Neural progenitor cell (in vitro differentiated cells): ENCODE data around the gene TBC1D9B. TPM values are rescaled to one million over a fixed set of nuclear protein-coding genes. Genes with fewer than 3 reads are reported as not detected.

Experiments used
- DNase-seq: peaks from one replicate; pipeline ENCODE4 v3.0.0-alpha.2; 2016; ENCODE audit warnings: low spot score
- H2AFZ ChIP-seq: fragments of 200-600 bp; sonication (generic); replicated peaks from 2 replicates; pipeline ENCODE4 v1.6.1; 2016; ENCODE audit warnings: antibody characterized with exemption
- H3F3A ChIP-seq: fragments of 200-600 bp; sonication (generic); 2 replicates; pipeline ENCODE4 v1.6.1; 2016; ENCODE audit warnings: antibody characterized with exemption, low read depth
- H3K27ac ChIP-seq: fragments of 200-600 bp; sonication (generic); 2 replicates; pipeline ENCODE4 v1.5.1; 2016; ENCODE audit warnings: mild to moderate bottlenecking
- H3K27me3 ChIP-seq: fragments of 200-600 bp; sonication (generic); 2 replicates; pipeline ENCODE4 v1.6.1; 2016; ENCODE audit warnings: mild to moderate bottlenecking, moderate library complexity
- H3K36me3 ChIP-seq: fragments of 200-600 bp; sonication (generic); 2 replicates; pipeline ENCODE4 v1.5.1; 2016
- H3K4me1 ChIP-seq: fragments of 200-600 bp; sonication (generic); 2 replicates; pipeline ENCODE4 v1.6.1; 2016; ENCODE audit warnings: mixed run types
- H3K4me2 ChIP-seq: fragments of 200-600 bp; sonication (generic); 2 replicates; pipeline ENCODE4 v1.6.1; 2016
- H3K4me3 ChIP-seq: fragments of 200-600 bp; sonication (generic); 2 replicates; pipeline ENCODE4 v1.5.1; 2016
- H3K79me2 ChIP-seq: fragments of 200-600 bp; sonication (generic); 2 replicates; pipeline ENCODE4 v1.6.1; 2016; ENCODE audit warnings: low read depth
- H3K9ac ChIP-seq: fragments of 200-600 bp; sonication (generic); 2 replicates; pipeline ENCODE4 v1.6.1; 2016
- H3K9me3 ChIP-seq: fragments of 200-600 bp; sonication (generic); 2 replicates; pipeline ENCODE4 v1.5.1; 2016; ENCODE audit warnings: low read depth
- H4K20me1 ChIP-seq: fragments of 200-600 bp; sonication (generic); 2 replicates; pipeline ENCODE4 v1.6.1; 2016; ENCODE audit warnings: low read depth
- H3K27ac Mint-ChIP-seq: 3 replicates; pipeline ENCODE4 v1.8.0; 2021; ENCODE audit warnings: mixed read lengths
- H3K27me3 Mint-ChIP-seq: 2 replicates; pipeline ENCODE4 v1.8.0; 2022; ENCODE audit warnings: low read depth, mild to moderate bottlenecking, inconsistent platforms, moderate library complexity, mixed read lengths; ENCODE audit not compliant: insufficient read depth
- H3K36me3 Mint-ChIP-seq: 3 replicates; pipeline ENCODE4 v1.8.0; 2021; ENCODE audit warnings: mixed read lengths
- H3K4me1 Mint-ChIP-seq: 3 replicates; pipeline ENCODE4 v1.8.0; 2021; ENCODE audit warnings: mixed read lengths
- H3K4me3 Mint-ChIP-seq: 3 replicates; pipeline ENCODE4 v1.8.0; 2021; ENCODE audit warnings: mild to moderate bottlenecking, moderate library complexity, mixed read lengths
- H3K9me3 Mint-ChIP-seq: 3 replicates; pipeline ENCODE4 v1.8.0; 2020; ENCODE audit warnings: mixed read lengths
- CTCF ChIP-seq: fragments of 200-600 bp; sonication (generic); IDR thresholded peaks from 2 replicates; pipeline ENCODE4 v1.5.1; 2017; ENCODE audit warnings: antibody characterized with exemption, mild to moderate bottlenecking
- EZH2 ChIP-seq: fragments of 200-600 bp; sonication (generic); IDR thresholded peaks from 2 replicates; pipeline ENCODE4 v1.6.1; 2017; ENCODE audit warnings: antibody characterized with exemption, mild to moderate bottlenecking, moderate library complexity
- EZH2phosphoT487 ChIP-seq: fragments of 200-600 bp; sonication (generic); IDR thresholded peaks from 2 replicates; pipeline ENCODE4 v1.6.1; 2017; ENCODE audit warnings: antibody characterized with exemption
- total RNA-seq: library from RNA; depleted of rRNA; stranded (reverse); fragments of >200 nt; gene quantifications from 2 replicates; pipeline ENCODE4 v1.2.3, GENCODE V29; 2015; ENCODE audit warnings: low replicate concordance

Gene TBC1D9B
- total RNA-seq, 1 donor from 2014 or later: 26.7 TPM

- Histone ChIP-seq H3K4me1 (peaks cover 20% of the 10 kb centered on the region), H4K20me1 (peaks cover 4% of the 10 kb centered on the region), H3K27me3 (no peaks in the 10 kb centered on the region), H3K36me3 (no peaks in the 10 kb centered on the region), H2AFZ (no peak overlapping the region), H3F3A (peaks cover 28% of the 10 kb centered on the region), H3K79me2 (no peaks in the 10 kb centered on the region), H3K27ac (no peak overlapping the region), H3K4me3 (no peak overlapping the region), H3K9me3 (no peaks in the 10 kb centered on the region), H3K9ac (no peak overlapping the region), H3K4me2 (no peak overlapping the region)
- H3K27me3 Mint-ChIP-seq: no peaks in the 10 kb centered on the region
- peaks cover 6% of the 10 kb centered on the region for H3K4me1 Mint-ChIP-seq
- TF ChIP-seq CTCF (no peak), EZH2phosphoT487 (no peak), EZH2 (no peak)
- H3K4me3 Mint-ChIP-seq: no peak overlapping the region
- H3K27ac Mint-ChIP-seq: peak overlapping the region; percentile 74
- H3K36me3 Mint-ChIP-seq: peaks cover 16% of the 10 kb centered on the region
- H3K9me3 Mint-ChIP-seq: no peaks in the 10 kb centered on the region
- DNase-seq: no peak
These were observed 41.2 kb downstream of the TBC1D9B start for GRCh38 chr5:179866241-179867078.

- Mint-ChIP-seq H3K27ac (no peak overlapping the region), H3K9me3 (no peaks in the 10 kb centered on the region), H3K4me1 (peaks cover 3% of the 10 kb centered on the region), H3K36me3 (peaks cover 11% of the 10 kb centered on the region), H3K27me3 (no peaks in the 10 kb centered on the region), H3K4me3 (no peak overlapping the region)
- peaks cover 22% of the 10 kb centered on the region for H3K4me1 ChIP-seq
- H2AFZ ChIP-seq: no peak overlapping the region
- peaks cover 4% of the 10 kb centered on the region for H3K36me3 ChIP-seq
- no peak for DNase-seq
- peaks cover 25% of the 10 kb centered on the region for H3F3A ChIP-seq
- H3K4me2 ChIP-seq: no peak overlapping the region
- no peaks in the 10 kb centered on the region for H3K9me3 ChIP-seq
- H3K27ac ChIP-seq: no peak overlapping the region
- no peaks in the 10 kb centered on the region for H3K27me3 ChIP-seq
- peaks cover 4% of the 10 kb centered on the region for H4K20me1 ChIP-seq
- H3K9ac ChIP-seq: no peak overlapping the region
- H3K4me3 ChIP-seq: no peak overlapping the region
- H3K79me2 ChIP-seq: no peaks in the 10 kb centered on the region
- no peak for TF ChIP-seq CTCF
- TF ChIP-seq EZH2: no peak
- no peak for TF ChIP-seq EZH2phosphoT487
These were observed 42.0 kb downstream of the TBC1D9B start for GRCh38 chr5:179865491-179866240.

GRCh38 chr5:179864686-179865085 lies 43.0 kb downstream of the TBC1D9B start:
- Mint-ChIP-seq H3K4me1 (peaks cover 12% of the 10 kb centered on the region), H3K9me3 (no peaks in the 10 kb centered on the region), H3K27ac (no peak overlapping the region), H3K4me3 (no peak overlapping the region), H3K27me3 (peaks cover 3% of the 10 kb centered on the region), H3K36me3 (peaks cover 11% of the 10 kb centered on the region)
- Histone ChIP-seq H3K4me3 (no peak overlapping the region), H2AFZ (no peak overlapping the region), H3K9ac (no peak overlapping the region), H4K20me1 (no peaks in the 10 kb centered on the region), H3K27ac (no peak overlapping the region), H3K9me3 (no peaks in the 10 kb centered on the region), H3K27me3 (peaks cover 5% of the 10 kb centered on the region), H3F3A (peaks cover 25% of the 10 kb centered on the region), H3K79me2 (peaks cover 1% of the 10 kb centered on the region), H3K36me3 (peaks cover 4% of the 10 kb centered on the region), H3K4me1 (peaks cover 25% of the 10 kb centered on the region), H3K4me2 (no peak overlapping the region)
- TF ChIP-seq EZH2 (no peak), CTCF (no peak), EZH2phosphoT487 (no peak)
- no peak for DNase-seq
